ENCODE measurements around the gene LRRC25. TPM values are rescaled to one million over a fixed set of nuclear protein-coding genes. Genes with fewer than 3 reads are reported as not detected.
A peak's percentile ranks its signal among the peaks of the same experiment; 100 is the strongest.

LRRC25 gene
- total and polyA plus RNA-seq, 10 of the 15 experiments (the other 5 are each of a cell fraction or from before 2014, with no cell fraction given), result 0.38 to 2.9 (median 1.2) TPM

GRCh38 chr19:18388100-18388959 lies 9.1 kb downstream of the LRRC25 start (continued):
- no peak for TF ChIP-seq MTA3 (IDR thresholded peaks at IDR 0.05; ENCODE audit: borderline replicate concordance, low read length)
- TF ChIP-seq PAX8 (IDR thresholded peaks at IDR 0.05), result no peak
- TF ChIP-seq MAX (IDR thresholded peaks at IDR 0.05; ENCODE audit: low read depth, low read length), result peak; percentile 82
- no peak for TF ChIP-seq TAF1 (IDR thresholded peaks at IDR 0.05; ENCODE audit: borderline replicate concordance, low read depth, low read length)
- no peak for TF ChIP-seq FOS (IDR thresholded peaks at IDR 0.05; ENCODE audit: borderline replicate concordance, extremely low read depth, insufficient read length)
- TF ChIP-seq SP1 (IDR thresholded peaks at IDR 0.05; ENCODE audit: low read depth, low read length), result peak; percentile 23
- no peak for TF ChIP-seq ETV6 (conservative IDR thresholded peaks at IDR 0.05 in 1 of 2, IDR thresholded peaks at IDR 0.05 in 1 of 2; ENCODE audit: borderline replicate concordance in 1 of 2, low read depth in 1 of 2)
- no peak for TF ChIP-seq SKIL (IDR thresholded peaks at IDR 0.05; ENCODE audit: low read depth, poor library complexity, severe bottlenecking)
- no peak for TF ChIP-seq WRNIP1 (IDR thresholded peaks at IDR 0.05; ENCODE audit: borderline replicate concordance, low read depth, low read length)
